IMR-90 (cell line): ENCODE measurements around the gene ZACN.
"Not testable (repeated sequence)": the region's sequence is repeated elsewhere in the genome, so short reads cannot be mapped to it uniquely, and the experiment has no call there.

ENCODE experiments used
- TF ChIP-seq, protein P1 (sequence below): fragments of 150-350 bp; IDR thresholded peaks from 2 replicates; pipeline ENCODE4 v1.6.1; 2017; ENCODE audit warnings: mild to moderate bottlenecking, antibody characterized with exemption, low read length, low read depth
- TF ChIP-seq, protein P2 (sequence below): conservative IDR thresholded peaks from 2 replicates; pipeline ENCODE4 v1.5.1; 2012; ENCODE audit warnings: mild to moderate bottlenecking, low read depth, low read length, improper control_type of control experiment

DNA sequence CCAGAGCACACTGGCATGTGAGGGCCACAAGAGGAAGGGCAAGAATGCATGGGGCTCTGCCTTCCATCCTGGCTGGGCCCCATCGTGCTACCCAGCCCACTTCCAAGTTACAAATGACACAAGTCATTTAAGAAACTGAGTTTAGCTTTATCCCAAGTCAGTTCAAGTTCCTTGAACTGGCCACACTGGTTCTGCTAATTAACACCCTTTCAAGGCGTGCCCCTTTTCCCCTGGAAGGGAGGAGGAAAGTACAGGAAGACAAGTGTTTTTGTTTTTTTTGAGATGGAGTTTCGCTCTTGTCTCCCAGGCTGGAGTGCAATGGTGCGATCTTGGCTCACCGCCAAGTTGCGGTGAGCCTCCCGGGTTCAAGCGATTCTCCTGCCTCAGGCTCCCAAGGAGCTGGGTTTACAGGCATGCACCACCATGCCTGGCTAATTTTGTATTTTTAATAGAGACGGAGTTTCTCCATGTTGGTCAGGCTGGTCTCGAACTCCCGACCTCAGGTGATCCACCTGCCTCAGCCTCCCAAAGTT lies 34.4 kb upstream of the ZACN start:
- TF ChIP-seq, protein P1, sequence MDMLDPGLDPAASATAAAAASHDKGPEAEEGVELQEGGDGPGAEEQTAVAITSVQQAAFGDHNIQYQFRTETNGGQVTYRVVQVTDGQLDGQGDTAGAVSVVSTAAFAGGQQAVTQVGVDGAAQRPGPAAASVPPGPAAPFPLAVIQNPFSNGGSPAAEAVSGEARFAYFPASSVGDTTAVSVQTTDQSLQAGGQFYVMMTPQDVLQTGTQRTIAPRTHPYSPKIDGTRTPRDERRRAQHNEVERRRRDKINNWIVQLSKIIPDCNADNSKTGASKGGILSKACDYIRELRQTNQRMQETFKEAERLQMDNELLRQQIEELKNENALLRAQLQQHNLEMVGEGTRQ: not testable (repeated sequence)
- TF ChIP-seq, protein P2, sequence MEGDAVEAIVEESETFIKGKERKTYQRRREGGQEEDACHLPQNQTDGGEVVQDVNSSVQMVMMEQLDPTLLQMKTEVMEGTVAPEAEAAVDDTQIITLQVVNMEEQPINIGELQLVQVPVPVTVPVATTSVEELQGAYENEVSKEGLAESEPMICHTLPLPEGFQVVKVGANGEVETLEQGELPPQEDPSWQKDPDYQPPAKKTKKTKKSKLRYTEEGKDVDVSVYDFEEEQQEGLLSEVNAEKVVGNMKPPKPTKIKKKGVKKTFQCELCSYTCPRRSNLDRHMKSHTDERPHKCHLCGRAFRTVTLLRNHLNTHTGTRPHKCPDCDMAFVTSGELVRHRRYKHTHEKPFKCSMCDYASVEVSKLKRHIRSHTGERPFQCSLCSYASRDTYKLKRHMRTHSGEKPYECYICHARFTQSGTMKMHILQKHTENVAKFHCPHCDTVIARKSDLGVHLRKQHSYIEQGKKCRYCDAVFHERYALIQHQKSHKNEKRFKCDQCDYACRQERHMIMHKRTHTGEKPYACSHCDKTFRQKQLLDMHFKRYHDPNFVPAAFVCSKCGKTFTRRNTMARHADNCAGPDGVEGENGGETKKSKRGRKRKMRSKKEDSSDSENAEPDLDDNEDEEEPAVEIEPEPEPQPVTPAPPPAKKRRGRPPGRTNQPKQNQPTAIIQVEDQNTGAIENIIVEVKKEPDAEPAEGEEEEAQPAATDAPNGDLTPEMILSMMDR: not testable (repeated sequence)
